Ovary (tissue), 9 donors: ENCODE measurements around the gene FITM1. TPM values are rescaled to one million over a fixed set of nuclear protein-coding genes. Genes with fewer than 3 reads are reported as not detected.

Source experiments
- DNase-seq, 5 donors: peaks; one replicate each; pipeline ENCODE4 v3.0.0-alpha.2; 2019 to 2020
- H3K27ac ChIP-seq, 2 donors: fragments of 200-600 bp; one replicate each; pipeline versions ENCODE4 v1.5.1 to v1.8.0; 2019 to 2022
- H3K27me3 ChIP-seq: fragments of 200-600 bp; one replicate; pipeline ENCODE4 v1.8.0; 2022
- H3K36me3 ChIP-seq: fragments of 200-600 bp; sonication (generic); one replicate; pipeline ENCODE4 v1.5.1; 2019
- H3K4me1 ChIP-seq: one replicate; pipeline ENCODE4 v1.8.1; 2013; ENCODE audit warnings: mild to moderate bottlenecking, moderate library complexity; ENCODE audit not compliant: insufficient read depth
- H3K4me3 ChIP-seq: fragments of 200-600 bp; sonication (generic); one replicate; pipeline ENCODE4 v1.5.1; 2017
- H3K9me3 ChIP-seq, 2 donors: fragments of 200-600 bp in 1 of 2; sonication (generic) in 1 of 2; one replicate each; pipeline versions ENCODE4 v1.5.1 to v1.8.1; 2013 to 2019; ENCODE audit warnings: mild to moderate bottlenecking in 1 of 2, moderate library complexity in 1 of 2
- EP300 ChIP-seq: sonication (generic); formaldehyde crosslinking; IDR thresholded peaks from one replicate; pipeline ENCODE4 v1.6.1; 2017; ENCODE audit warnings: antibody characterized with exemption
- POLR2A ChIP-seq: fragments of 450-650 bp; IDR thresholded peaks from one replicate; pipeline ENCODE4 v1.6.1; 2017; ENCODE audit warnings: antibody characterized with exemption, mild to moderate bottlenecking, moderate library complexity
- WGBS, 3 donors: extraction: QIAGEN DNeasy Blood & Tissue Kit in 1 of 3; methylation state at CpG; one replicate each; pipeline versions ENCODE4 v1.1.5 to v1.1.7; 2013 to 2017; 5-methylcytosine and 5-hydroxymethylcytosine counted together
- intact Hi-C, 4 donors: fragments of 100-400 bp; cut with DNase I; formaldehyde crosslinking; loops; one replicate each; pipeline versions ENCODE4 v1.11.0 to v1.15.1; 2022 to 2023
- polyA plus RNA-seq, 2 donors: library from polyadenylated mRNA; stranded (reverse); fragments of 200-250 nt in 1 of 2; fragments of 350-450 nt in 1 of 2; fragmentation: Illumina TruSeq in 1 of 2; extraction: RNeasy Lipid Tissue Mini Kit (QIAGEN cat#74804) in 1 of 2; gene quantifications; one replicate each; pipeline ENCODE4 v1.2.3, GENCODE V29; 2013 to 2014
- total RNA-seq, 7 donors: library from RNA; depleted of rRNA in 2 of 7; stranded (reverse); fragments of >200 nt in 2 of 7; fragmentation: NEBNext Ultra II Directional in 3 of 7; extraction: Animal tissue kit (Norgen Biotek cat#: 25700) in 3 of 7; gene quantifications; one replicate each; pipeline versions ENCODE4 v1.1.0 to v1.2.4, GENCODE V29; 2016 to 2023
- TF ChIP-seq, protein P1 (sequence below), 3 donors: fragments of 450-650 bp in 2 of 3; fragments of 200-600 bp in 1 of 3; IDR thresholded peaks; one replicate each; pipeline versions ENCODE4 v1.5.1 to v1.8.0; 2016 to 2022; ENCODE audit warnings: antibody characterized with exemption in 3 of 3, mild to moderate bottlenecking in 1 of 3
- donor health status: DM: no; HTN: no; CAD: no; lungs with moderate emphysema.
- donor health status: DM: no; HTN: no; CAD: no.
- donor health status: Bipolar disorder and iron deficiency.
- donor health status: DM: yes; HTN: yes; CAD: no.
- donor health status: DM: no; HTN: no; CAD: no.
- donor health status: DM: yes; HTN: yes; CAD: no.

FITM1 gene
- total and polyA plus RNA-seq, 9 donors: 0.57 to 1.2 (median 0.78) TPM; not detected in 3

DNA sequence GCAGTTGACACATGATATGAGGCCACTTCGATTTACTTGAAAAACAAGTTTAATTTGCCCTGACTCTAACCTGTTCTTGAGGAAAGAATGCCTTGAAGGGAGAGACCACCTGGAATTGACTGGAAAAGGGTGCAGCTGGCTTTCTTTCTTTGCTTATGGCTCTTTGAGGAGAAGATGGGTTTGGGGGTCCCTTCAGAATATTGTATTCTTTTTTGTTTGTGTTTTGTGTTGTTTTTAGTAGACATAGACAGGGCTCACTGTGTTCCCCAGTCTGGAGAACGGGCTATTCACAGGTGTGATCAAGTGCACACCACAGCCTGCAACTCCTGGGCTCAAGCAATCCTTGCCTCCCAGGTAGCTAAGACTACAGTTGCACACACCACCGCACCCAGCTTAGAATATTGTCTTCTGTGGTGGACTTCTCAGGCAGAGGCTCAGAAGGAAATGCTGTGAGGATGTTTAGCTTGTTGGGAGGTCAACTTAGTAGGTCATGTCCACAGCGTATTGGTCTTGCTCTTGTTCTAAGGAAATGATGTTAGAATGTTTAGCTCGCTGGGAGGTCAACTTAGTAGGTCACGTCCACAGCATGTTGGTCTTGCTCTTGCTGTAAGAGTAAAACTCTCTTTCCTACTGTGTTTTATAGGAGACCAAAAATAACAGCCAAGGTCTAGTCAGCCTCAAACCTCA lies 14.2 kb upstream of the FITM1 start:
- H3K27me3 ChIP-seq: no peaks in the 10 kb centered on the region
- peak overlapping the region; percentile 84 for H3K4me3 ChIP-seq
- peak in 1 of 5 donors; percentile 23 for DNase-seq
- 82 to 88% (median 83%) methylated on average over 6 of the region's 6 CpGs for WGBS, 3 donors
- intact Hi-C loops: no loop called here
- no peak overlapping the region for H3K27ac ChIP-seq
- peaks cover 6% of the 10 kb centered on the region for H3K4me1 ChIP-seq
- H3K9me3 ChIP-seq: no peaks in the 10 kb centered on the region
- no peak for TF ChIP-seq POLR2A
- TF ChIP-seq, protein P1, sequence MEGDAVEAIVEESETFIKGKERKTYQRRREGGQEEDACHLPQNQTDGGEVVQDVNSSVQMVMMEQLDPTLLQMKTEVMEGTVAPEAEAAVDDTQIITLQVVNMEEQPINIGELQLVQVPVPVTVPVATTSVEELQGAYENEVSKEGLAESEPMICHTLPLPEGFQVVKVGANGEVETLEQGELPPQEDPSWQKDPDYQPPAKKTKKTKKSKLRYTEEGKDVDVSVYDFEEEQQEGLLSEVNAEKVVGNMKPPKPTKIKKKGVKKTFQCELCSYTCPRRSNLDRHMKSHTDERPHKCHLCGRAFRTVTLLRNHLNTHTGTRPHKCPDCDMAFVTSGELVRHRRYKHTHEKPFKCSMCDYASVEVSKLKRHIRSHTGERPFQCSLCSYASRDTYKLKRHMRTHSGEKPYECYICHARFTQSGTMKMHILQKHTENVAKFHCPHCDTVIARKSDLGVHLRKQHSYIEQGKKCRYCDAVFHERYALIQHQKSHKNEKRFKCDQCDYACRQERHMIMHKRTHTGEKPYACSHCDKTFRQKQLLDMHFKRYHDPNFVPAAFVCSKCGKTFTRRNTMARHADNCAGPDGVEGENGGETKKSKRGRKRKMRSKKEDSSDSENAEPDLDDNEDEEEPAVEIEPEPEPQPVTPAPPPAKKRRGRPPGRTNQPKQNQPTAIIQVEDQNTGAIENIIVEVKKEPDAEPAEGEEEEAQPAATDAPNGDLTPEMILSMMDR (IDR thresholded peaks at IDR 0.05): no peak
- no peak for TF ChIP-seq EP300
- H3K36me3 ChIP-seq: peaks cover 8% of the 10 kb centered on the region

DNA sequence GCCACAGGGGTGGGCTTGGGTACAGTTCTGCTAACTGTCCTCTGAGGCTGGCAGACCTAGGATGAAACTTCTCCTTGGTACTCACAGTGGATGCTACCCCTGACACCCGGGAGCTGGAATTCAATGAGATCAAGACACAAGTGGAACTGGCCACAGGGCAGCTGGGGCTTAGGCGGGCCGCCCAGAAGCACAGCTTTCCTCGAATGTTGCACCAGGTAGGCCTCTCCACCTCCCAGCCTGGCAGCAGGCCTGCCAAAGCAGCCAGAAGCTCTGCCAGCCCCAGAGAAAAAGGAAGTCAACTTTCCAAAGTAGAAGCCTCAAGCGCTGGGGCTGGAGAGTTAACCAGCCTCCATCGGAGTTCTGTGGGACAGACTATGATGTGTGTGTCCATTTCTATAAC lies 13.3 kb upstream of the FITM1 start:
- H3K36me3 ChIP-seq: peaks cover 8% of the 10 kb centered on the region
- 92 to 96% (median 94%) methylated on average over 6 of the region's 6 CpGs for WGBS, 3 donors

DNA sequence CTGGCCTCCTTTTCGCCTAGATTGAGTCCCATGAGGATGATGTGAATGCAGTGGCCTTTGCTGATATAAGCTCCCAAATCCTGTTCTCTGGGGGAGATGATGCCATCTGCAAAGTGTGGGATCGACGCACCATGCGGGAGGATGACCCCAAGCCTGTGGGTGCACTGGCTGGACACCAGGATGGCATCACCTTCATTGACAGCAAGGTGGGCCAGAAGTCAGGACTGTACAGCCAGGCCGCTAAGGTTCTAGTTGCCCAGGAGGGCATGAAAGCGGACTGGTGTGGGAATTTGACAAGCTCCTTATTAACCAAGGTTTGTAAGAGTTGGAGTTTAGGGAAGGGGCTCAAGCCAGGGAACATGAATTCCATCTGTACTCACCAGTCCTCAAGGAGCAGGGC lies 10.8 kb upstream of the FITM1 start:
- Histone ChIP-seq H3K4me1 (peaks cover 6% of the 10 kb centered on the region), H3K9me3 (no peaks in the 10 kb centered on the region), H3K27ac (no peak overlapping the region), H3K27me3 (no peaks in the 10 kb centered on the region), H3K36me3 (peaks cover 8% of the 10 kb centered on the region), H3K4me3 (no peak overlapping the region)
- TF ChIP-seq POLR2A: no peak
- TF ChIP-seq, protein P1 (IDR thresholded peaks at IDR 0.05): no peak
- no peak for TF ChIP-seq EP300
- intact Hi-C loops: no loop called here
- DNase-seq: peak in 1 of 5 donors; percentile 22
- 94 to 98% (median 95%) methylated on average over 6 of the region's 6 CpGs for WGBS, 3 donors

More for the DNA sequence above, 13.3 kb upstream of the FITM1 start:
- no peaks in the 10 kb centered on the region for H3K9me3 ChIP-seq
- peak in 1 of 5 donors; percentile 33 for DNase-seq
- intact Hi-C loops: no loop called here
- H3K4me3 ChIP-seq: no peak overlapping the region
- no peak overlapping the region for H3K27ac ChIP-seq
- TF ChIP-seq EP300 (no peak), POLR2A (no peak)
- TF ChIP-seq, protein P1 (IDR thresholded peaks at IDR 0.05): no peak
- no peaks in the 10 kb centered on the region for H3K27me3 ChIP-seq
- H3K4me1 ChIP-seq: peaks cover 6% of the 10 kb centered on the region

DNA sequence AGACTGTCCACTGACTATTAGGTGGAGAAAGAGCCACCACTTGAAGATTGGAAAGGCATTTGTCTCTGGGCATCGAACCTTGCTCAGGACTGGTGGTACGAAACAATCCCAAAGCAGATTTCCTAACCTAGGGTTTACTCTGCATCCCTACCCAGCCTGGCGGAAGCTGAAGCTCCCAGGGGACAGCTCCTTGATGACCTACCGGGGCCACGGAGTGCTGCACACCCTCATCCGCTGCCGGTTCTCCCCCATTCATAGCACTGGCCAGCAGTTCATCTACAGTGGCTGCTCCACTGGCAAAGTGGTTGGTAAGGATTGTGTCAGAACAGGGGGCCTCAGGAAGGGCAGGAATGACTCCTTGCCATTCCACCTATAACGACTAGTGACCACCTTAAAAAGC lies 9.2 kb upstream of the FITM1 start:
- TF ChIP-seq, protein P1 (IDR thresholded peaks at IDR 0.05): no peak
- TF ChIP-seq POLR2A: no peak
- TF ChIP-seq EP300: no peak
- 93 to 95% (median 94%) methylated on average over 8 of the region's 8 CpGs for WGBS, 3 donors
- peak in 1 of 5 donors; percentile 12 for DNase-seq

More for the DNA sequence above, 9.2 kb upstream of the FITM1 start:
- no peaks in the 10 kb centered on the region for H3K27me3 ChIP-seq
- H3K4me3 ChIP-seq: no peak overlapping the region
- no peaks in the 10 kb centered on the region for H3K9me3 ChIP-seq
- intact Hi-C loops: no loop called here
- no peak overlapping the region for H3K27ac ChIP-seq
- H3K4me1 ChIP-seq: peaks cover 3% of the 10 kb centered on the region
- H3K36me3 ChIP-seq: peaks cover 8% of the 10 kb centered on the region
